ENCODE results near the gene TSC22D1. TPM values are rescaled to one million over a fixed set of nuclear protein-coding genes. Genes with fewer than 3 reads are reported as not detected.

Gene TSC22D1
- total and polyA plus RNA-seq, 4 donors = 21.0 to 43.5 (median 37.0) TPM

DNA sequence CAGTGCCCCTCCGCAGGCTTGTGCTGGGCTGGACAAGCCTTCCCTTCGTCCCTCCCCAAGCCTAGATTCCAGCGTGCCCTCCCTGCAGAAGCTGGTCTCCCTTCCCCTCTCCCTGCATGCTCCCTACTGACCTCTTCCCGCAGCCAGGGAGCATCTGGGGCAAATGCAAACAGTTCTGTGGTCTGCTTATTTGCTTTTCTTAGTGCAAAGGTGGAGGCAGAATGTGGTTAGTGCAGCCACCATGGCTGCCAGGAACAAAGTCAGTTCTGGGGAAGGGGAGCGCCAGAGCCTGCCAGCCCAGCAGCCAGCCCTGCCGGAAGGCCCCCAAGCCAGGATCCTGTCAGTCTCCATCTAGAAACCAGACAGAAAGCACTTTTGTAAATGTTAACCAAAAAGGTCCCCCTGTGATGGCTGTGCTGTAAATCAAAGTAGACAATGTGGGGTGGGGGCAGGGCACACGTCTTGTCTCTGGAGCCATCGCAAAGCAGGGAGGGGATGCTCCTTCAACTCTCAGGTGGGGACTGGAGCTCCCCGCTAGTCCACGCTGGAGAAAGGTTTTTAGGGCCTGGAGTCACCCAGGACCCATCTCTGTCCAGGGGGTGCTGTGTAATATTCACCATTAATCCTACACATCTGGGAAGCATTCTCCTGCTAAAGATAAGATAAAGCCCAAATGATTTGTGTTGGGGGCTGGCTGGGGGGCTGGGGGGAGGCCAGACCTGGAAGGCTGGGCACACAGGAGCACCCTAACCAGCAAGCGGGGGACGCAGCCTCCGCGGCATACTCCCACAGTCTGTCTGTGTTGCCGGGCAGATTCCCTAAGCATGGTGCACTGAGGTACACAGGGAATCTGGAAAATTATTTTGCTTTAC, 171.6 kb downstream of the TSC22D1 start:
- WGBS = 20% methylated on average over 15 of the region's 15 CpGs
- DNase-seq (ENCODE audit: low spot score) = peak; percentile 66

More for the DNA sequence above, 171.6 kb downstream of the TSC22D1 start:
- Histone ChIP-seq H3K4me3 (ENCODE audit: low read depth in 1 of 3, low read length in 3 of 3) (peak overlapping the region; percentile 49 to 91 (median 51)), H3K4me1 (ENCODE audit: control insufficient read depth in 4 of 4, insufficient read depth in 4 of 4, low read length in 3 of 4) (peaks cover 4 to 38% (median 27%) of the 10 kb centered on the region in 4 donors), H3K27me3 (ENCODE audit: control insufficient read depth in 4 of 4, insufficient read depth in 4 of 4, low read length in 3 of 4) (no peaks in the 10 kb centered on the region), H3K9ac (ENCODE audit: low read depth in 1 of 2, low read length in 2 of 2) (peak overlapping the region; percentile 34 to 95), H3K9me3 (ENCODE audit: control insufficient read depth in 4 of 4, low read length in 3 of 4) (no peaks in the 10 kb centered on the region), H3K27ac (ENCODE audit: low read depth in 1 of 2, low read length in 2 of 2) (peak overlapping the region; percentile 89 to 92), H3K36me3 (ENCODE audit: control insufficient read depth in 4 of 4, insufficient read depth in 3 of 4, low read depth in 1 of 4, low read length in 3 of 4) (no peaks in the 10 kb centered on the region)
- peak; percentile 98 for TF ChIP-seq RXRA (IDR thresholded peaks at IDR 0.05)
- TF ChIP-seq, protein P1, sequence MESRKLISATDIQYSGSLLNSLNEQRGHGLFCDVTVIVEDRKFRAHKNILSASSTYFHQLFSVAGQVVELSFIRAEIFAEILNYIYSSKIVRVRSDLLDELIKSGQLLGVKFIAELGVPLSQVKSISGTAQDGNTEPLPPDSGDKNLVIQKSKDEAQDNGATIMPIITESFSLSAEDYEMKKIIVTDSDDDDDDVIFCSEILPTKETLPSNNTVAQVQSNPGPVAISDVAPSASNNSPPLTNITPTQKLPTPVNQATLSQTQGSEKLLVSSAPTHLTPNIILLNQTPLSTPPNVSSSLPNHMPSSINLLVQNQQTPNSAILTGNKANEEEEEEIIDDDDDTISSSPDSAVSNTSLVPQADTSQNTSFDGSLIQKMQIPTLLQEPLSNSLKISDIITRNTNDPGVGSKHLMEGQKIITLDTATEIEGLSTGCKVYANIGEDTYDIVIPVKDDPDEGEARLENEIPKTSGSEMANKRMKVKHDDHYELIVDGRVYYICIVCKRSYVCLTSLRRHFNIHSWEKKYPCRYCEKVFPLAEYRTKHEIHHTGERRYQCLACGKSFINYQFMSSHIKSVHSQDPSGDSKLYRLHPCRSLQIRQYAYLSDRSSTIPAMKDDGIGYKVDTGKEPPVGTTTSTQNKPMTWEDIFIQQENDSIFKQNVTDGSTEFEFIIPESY (IDR thresholded peaks at IDR 0.05) = peak; percentile 55
- TF ChIP-seq JUND (IDR thresholded peaks at IDR 0.05) = peak in 1 of 2 donors; percentile 63
- no peak for TF ChIP-seq GABPA (IDR thresholded peaks at IDR 0.05 in 1 of 2, conservative IDR thresholded peaks at IDR 0.05 in 1 of 2)
- TF ChIP-seq, protein P2, sequence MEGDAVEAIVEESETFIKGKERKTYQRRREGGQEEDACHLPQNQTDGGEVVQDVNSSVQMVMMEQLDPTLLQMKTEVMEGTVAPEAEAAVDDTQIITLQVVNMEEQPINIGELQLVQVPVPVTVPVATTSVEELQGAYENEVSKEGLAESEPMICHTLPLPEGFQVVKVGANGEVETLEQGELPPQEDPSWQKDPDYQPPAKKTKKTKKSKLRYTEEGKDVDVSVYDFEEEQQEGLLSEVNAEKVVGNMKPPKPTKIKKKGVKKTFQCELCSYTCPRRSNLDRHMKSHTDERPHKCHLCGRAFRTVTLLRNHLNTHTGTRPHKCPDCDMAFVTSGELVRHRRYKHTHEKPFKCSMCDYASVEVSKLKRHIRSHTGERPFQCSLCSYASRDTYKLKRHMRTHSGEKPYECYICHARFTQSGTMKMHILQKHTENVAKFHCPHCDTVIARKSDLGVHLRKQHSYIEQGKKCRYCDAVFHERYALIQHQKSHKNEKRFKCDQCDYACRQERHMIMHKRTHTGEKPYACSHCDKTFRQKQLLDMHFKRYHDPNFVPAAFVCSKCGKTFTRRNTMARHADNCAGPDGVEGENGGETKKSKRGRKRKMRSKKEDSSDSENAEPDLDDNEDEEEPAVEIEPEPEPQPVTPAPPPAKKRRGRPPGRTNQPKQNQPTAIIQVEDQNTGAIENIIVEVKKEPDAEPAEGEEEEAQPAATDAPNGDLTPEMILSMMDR (IDR thresholded peaks at IDR 0.05; ENCODE audit: low read depth, low read length, missing input control) = no peak
- peak; percentile 90 for TF ChIP-seq SP1 (IDR thresholded peaks at IDR 0.05)
- TF ChIP-seq RAD21 (IDR thresholded peaks at IDR 0.05) = peak; percentile 60 to 79
- peak; percentile 72 for TF ChIP-seq FOXA1 (IDR thresholded peaks at IDR 0.05)
- TF ChIP-seq NR2F2 (IDR thresholded peaks at IDR 0.05) = peak; percentile 47
- TF ChIP-seq HNF4G (IDR thresholded peaks at IDR 0.05) = peak; percentile 48
- peak; percentile 98 for TF ChIP-seq YY1 (IDR thresholded peaks at IDR 0.05)
- peak in 1 of 2 donors; percentile 54 for TF ChIP-seq EGR1 (IDR thresholded peaks at IDR 0.05; ENCODE audit: low read depth in 2 of 2)
- TF ChIP-seq, protein P3, sequence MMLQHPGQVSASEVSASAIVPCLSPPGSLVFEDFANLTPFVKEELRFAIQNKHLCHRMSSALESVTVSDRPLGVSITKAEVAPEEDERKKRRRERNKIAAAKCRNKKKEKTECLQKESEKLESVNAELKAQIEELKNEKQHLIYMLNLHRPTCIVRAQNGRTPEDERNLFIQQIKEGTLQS (IDR thresholded peaks at IDR 0.05) = peak; percentile 56
- TF ChIP-seq FOXA2 (IDR thresholded peaks at IDR 0.05) = peak; percentile 84
- TF ChIP-seq, protein P4, sequence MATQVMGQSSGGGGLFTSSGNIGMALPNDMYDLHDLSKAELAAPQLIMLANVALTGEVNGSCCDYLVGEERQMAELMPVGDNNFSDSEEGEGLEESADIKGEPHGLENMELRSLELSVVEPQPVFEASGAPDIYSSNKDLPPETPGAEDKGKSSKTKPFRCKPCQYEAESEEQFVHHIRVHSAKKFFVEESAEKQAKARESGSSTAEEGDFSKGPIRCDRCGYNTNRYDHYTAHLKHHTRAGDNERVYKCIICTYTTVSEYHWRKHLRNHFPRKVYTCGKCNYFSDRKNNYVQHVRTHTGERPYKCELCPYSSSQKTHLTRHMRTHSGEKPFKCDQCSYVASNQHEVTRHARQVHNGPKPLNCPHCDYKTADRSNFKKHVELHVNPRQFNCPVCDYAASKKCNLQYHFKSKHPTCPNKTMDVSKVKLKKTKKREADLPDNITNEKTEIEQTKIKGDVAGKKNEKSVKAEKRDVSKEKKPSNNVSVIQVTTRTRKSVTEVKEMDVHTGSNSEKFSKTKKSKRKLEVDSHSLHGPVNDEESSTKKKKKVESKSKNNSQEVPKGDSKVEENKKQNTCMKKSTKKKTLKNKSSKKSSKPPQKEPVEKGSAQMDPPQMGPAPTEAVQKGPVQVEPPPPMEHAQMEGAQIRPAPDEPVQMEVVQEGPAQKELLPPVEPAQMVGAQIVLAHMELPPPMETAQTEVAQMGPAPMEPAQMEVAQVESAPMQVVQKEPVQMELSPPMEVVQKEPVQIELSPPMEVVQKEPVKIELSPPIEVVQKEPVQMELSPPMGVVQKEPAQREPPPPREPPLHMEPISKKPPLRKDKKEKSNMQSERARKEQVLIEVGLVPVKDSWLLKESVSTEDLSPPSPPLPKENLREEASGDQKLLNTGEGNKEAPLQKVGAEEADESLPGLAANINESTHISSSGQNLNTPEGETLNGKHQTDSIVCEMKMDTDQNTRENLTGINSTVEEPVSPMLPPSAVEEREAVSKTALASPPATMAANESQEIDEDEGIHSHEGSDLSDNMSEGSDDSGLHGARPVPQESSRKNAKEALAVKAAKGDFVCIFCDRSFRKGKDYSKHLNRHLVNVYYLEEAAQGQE (IDR thresholded peaks at IDR 0.05) = peak; percentile 92
- TF ChIP-seq, protein P5, sequence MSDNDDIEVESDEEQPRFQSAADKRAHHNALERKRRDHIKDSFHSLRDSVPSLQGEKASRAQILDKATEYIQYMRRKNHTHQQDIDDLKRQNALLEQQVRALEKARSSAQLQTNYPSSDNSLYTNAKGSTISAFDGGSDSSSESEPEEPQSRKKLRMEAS (IDR thresholded peaks at IDR 0.05) = peak; percentile 88
- TF ChIP-seq HNF4A (conservative IDR thresholded peaks at IDR 0.05) = peak; percentile 77 to 85
- peak; percentile 92 for TF ChIP-seq TAF1 (conservative IDR thresholded peaks at IDR 0.05)
